ENCODE results near the gene NLGN1.

NLGN1 gene

GRCh38 chr3:173876476-173876875 is 478.9 kb downstream of the NLGN1 start:
- TF ChIP-seq CTCF (IDR thresholded peaks at IDR 0.05; ENCODE audit: low read length, missing control alignments), result peak; percentile 35
- no peak for DNase-seq (ENCODE audit: low read depth)
- no peak overlapping the region for H3K4me3 ChIP-seq (replicated peaks; ENCODE audit: low read depth, low read length)

GRCh38 chr3:173887888-173888287 is 490.3 kb downstream of the NLGN1 start:
- no peak overlapping the region for H3K4me3 ChIP-seq (replicated peaks; ENCODE audit: low read depth, low read length)
- TF ChIP-seq CTCF (IDR thresholded peaks at IDR 0.05; ENCODE audit: low read length, missing control alignments), result no peak
- no peak for DNase-seq (ENCODE audit: low read depth)

- DNase-seq (ENCODE audit: low read depth), result no peak
- no peak overlapping the region for H3K4me3 ChIP-seq (replicated peaks; ENCODE audit: low read depth, low read length)
- TF ChIP-seq CTCF (IDR thresholded peaks at IDR 0.05; ENCODE audit: low read length, missing control alignments), result no peak
Observed at GRCh38 chr3:173889596-173889995, 492.1 kb downstream of the NLGN1 start.

- H3K4me3 ChIP-seq (replicated peaks; ENCODE audit: low read depth, low read length), result no peak overlapping the region
- no peak for DNase-seq (ENCODE audit: low read depth)
- no peak for TF ChIP-seq CTCF (IDR thresholded peaks at IDR 0.05; ENCODE audit: low read length, missing control alignments)
Observed at GRCh38 chr3:173890091-173890490, 492.5 kb downstream of the NLGN1 start.

GRCh38 chr3:173891272-173892100 is 493.9 kb downstream of the NLGN1 start:
- DNase-seq (ENCODE audit: low read depth), result no peak
- H3K4me3 ChIP-seq (replicated peaks; ENCODE audit: low read depth, low read length), result no peak overlapping the region
- TF ChIP-seq CTCF (IDR thresholded peaks at IDR 0.05; ENCODE audit: low read length, missing control alignments), result no peak

GRCh38 chr3:173892547-173892946 is 495.0 kb downstream of the NLGN1 start:
- DNase-seq (ENCODE audit: low read depth), result no peak
- no peak for TF ChIP-seq CTCF (IDR thresholded peaks at IDR 0.05; ENCODE audit: low read length, missing control alignments)
- no peak overlapping the region for H3K4me3 ChIP-seq (replicated peaks; ENCODE audit: low read depth, low read length)

GRCh38 chr3:173893066-173893465 is 495.5 kb downstream of the NLGN1 start:
- TF ChIP-seq CTCF (IDR thresholded peaks at IDR 0.05; ENCODE audit: low read length, missing control alignments), result no peak
- H3K4me3 ChIP-seq (replicated peaks; ENCODE audit: low read depth, low read length), result no peak overlapping the region
- DNase-seq (ENCODE audit: low read depth), result no peak

All from fibroblast of pulmonary artery (primary cell).